CD4-positive, alpha-beta T cell treated with Interleukin-10 for 1 hour (primary cell): Measurements from ENCODE around the gene TBC1D14.

ENCODE experiments used
- DNase-seq: peaks from one replicate; pipeline ENCODE4 v3.0.0-alpha.2; 2020

The TBC1D14 gene

DNA sequence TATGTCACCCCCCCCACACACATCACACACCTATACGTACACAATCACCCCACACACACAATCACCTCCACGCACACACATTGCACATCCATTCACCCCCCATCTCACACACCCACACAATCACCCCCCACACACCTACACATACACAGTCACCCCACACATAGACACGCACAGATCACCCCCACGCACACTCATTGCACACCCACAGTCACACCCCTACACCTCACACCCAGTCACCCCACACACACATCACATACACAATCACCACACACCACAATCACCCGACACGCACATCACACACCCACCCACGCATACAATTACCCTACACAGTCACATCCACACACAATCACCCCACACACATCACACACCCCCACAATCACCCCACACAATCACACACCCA lies 117.7 kb downstream of the TBC1D14 start:
- DNase-seq, result no peak

DNA sequence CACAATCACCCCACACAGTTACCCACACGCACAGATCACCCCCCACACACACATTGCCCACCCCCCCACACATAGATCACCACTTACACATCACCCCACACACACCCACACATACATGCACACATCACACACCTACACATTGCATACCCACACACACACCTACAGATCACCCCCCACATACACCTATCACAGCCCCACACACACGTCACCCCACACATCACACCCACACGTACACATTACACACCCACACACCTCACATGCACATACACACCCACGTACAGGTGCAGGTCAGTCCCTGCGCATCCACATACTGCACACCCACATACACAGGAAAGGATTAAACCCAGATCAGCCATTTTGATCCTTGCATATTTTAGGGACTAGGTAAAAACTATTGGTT lies 118.3 kb downstream of the TBC1D14 start:
- no peak for DNase-seq

DNA sequence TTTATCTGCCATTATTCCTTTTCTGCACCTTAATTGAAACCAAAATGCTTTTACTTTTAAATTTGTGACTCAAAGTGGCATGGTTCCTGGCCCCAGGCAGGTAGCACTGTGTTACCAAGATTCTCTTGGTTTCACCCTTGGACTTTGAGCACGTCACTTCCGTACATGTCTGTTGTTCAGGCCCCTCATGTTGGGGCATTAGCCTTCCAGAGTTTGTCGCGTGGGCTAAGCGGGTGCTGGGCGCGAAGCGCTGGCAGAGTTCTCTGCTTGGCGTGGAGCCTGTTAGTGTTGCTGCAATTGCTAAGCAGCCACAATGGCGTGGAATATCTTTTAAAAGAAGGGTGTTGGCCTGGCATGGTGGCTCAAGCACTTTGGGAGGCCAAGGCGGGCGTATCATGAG lies 119.6 kb downstream of the TBC1D14 start:
- no peak for DNase-seq

DNA sequence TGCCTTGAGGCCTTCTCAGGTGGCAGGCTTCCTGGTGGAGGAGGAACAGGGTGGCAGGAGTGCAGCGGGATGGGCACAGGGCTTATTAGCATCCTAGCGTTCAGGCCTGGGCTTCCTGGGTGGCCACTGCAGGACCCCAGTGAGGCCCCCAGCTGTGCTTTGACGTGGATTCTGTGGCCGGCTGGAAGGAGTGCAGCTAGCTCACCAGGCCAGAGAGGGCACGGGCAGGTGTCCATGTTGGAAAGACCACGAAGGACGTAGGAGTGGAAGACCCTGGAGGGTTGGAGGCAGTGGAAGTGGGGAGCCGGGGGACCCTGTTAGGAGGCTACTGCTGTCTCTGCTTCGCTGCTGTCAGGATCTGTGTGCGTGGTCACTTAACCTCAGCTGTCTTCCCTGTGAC lies 120.3 kb downstream of the TBC1D14 start:
- DNase-seq, result no peak

DNA sequence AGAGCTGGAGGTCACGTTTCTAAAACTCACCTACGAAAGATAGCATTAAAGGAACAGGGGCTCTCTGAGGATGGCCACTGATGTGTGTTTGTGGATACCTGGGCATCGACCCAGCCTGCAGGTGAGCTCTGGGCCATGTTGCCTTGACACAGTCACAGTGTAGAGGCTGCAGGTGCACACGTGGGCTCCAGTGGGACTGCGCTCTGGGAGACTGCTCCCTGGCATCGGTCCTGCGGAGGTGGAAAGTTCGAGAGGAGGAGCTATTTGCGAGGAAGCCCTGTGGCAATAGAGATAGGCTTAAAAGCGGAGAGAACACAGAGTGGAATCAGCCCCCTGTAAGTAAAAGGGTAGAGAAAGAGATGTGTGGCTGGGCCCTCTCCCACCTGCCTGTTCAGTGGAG lies 121.2 kb downstream of the TBC1D14 start:
- DNase-seq, result no peak

DNA sequence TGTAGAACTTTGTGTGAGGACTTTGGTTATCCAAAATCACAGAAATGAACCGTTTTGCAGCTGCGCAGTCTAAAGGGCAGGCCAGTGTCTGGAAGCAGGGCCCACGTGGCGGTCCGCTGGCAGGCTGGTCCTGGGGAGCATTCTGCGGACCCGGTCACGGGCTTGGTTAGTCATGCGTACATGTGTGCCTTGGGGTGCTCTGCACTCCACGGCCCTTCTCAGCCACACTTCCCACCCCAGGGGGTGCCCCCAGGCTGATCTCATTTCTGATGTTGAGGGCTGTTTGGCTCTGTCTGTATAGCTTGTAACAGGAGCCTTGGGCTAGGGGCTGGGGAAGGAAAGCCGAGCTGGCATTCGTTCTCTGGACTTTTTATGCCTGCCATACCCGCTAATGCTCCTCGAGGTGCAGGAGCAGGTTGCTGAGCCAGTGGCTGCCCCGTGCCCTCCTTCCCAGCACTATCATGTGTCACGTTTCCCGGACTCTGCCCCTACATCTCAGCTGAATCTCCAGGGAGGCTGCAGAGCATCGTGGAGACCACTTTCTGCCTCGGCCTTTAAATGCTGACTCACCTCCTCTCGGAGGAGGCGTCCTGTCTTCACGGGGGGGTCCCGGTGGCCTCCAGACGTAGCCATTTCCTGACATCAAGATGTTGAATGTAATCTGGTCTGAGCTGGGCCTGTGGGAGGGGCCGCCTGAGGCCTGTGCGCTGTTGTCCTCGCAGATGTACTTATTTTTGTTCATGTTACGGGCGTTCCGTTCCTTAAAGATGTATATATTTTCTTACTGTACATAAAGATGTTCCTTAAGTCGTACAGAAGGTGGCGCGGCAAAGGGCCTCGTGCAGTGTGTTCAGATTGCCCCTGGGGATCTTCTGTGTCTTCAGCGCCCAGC lies 122.2 kb downstream of the TBC1D14 start:
- DNase-seq, result no peak

DNA sequence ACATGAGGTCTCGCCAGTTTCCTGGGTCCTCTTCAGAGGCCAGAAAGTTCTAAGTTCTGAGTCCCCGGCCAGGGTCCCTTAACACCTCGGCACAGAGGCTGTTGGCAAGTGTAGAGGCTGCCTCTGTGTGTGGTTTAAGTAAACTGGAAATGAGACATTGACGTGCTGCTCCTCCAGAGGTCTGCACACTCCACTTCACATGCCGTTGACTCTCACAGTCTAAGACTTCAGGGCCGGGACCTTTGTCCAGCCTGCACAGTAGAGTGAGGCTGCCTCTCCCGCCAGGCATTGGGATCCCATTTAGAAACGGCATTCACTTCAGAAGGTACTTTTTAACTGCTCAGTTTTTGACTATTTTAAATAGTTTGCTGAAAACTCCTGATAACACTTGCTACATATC lies 123.0 kb downstream of the TBC1D14 start:
- no peak for DNase-seq

DNA sequence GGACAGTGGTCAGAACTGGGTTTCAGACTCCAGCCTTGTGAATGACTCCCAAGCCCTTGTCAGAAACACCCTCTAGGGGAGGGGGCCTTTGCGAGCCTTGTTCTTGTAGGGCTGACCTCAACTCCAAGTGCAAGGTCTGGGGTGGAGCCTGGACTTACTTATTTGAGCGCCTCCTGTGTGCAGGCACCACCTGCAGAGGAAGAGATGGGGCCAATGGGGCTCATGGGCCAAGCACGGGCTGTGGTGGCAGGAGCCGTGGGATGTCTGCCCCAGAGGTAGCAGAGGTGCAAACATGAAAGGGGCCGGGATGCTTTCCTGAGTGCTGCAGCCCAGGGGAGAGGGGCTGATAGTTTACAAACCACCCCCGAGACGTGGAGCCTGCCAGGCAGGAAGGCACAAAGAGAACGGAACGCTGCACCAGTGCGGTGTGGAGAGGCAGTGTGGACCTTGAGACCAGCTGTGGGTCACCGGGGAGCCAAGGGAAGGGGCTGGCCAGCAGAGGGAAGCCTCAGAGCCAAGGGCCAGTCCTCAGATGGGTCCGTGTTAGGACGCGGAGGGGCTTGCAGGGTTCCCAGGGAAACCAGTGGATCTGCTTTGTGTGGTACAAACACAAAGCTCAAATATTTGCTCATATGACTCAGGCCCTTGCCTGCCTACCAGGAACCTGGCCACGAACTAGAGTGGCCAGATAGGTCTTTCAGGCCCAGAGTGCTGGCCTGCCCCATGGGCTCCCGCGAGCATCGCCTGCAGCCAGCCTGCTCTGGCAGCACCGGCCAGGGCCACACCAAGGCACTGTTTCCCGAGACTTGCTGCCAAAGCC lies 124.8 kb downstream of the TBC1D14 start:
- no peak for DNase-seq

DNA sequence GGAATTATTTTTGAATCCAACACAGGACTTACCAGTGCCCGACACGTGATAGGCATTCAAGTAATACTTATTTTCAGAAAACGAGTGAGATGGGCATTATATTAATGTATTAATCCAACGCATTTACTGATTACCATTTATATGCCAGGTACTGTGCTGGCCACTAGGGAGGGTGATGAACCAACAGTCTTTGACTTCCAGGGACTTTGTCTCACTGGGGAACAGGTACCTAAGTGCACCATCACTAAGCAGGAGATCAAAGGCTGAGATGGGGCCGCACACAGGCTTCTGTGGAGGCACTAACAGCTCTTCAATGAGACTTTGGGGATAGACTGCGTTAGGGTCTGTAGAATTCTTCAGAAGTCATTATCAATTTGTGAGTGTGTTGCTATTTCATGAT lies 127.8 kb downstream of the TBC1D14 start:
- peak; percentile 19 for DNase-seq

DNA sequence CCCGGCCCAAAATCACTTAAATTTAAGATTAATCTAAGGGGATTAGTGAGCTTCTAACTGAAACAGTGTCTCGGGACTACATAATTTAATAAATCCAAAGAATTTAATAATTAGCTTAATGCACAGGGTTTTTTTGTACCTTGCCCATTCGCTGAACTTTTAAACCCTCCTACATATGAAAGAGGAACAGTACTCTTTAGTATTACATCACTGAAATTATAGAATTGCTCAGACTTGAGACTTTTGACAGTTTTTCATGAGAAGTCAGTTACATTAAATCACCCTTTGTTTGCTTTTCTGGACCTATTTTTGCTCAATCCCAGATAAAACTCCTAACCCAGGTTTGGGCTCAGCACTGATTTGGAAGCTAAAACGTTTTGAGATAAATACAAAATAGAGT lies 131.1 kb downstream of the TBC1D14 start:
- no peak for DNase-seq

DNA sequence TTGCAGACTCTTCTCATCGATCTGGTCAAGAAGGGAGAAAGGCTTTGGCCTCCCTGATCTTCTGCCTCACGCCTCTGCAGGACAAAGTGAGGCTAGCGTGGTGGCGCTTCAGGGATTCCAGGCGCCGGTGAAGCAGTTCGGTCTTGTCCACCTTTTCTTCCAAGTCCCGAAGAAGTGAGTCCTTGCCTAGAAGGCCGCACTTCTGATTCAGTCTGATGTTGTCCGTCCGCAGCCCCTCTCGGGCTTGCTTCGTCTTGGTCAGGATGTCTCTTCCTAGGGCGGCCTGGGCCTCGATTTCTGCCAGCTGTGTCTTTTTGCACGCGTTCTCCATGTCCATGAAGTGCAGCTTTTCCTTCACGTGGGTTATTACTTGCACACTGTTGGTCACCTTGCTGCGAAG lies 131.6 kb downstream of the TBC1D14 start:
- no peak for DNase-seq

DNA sequence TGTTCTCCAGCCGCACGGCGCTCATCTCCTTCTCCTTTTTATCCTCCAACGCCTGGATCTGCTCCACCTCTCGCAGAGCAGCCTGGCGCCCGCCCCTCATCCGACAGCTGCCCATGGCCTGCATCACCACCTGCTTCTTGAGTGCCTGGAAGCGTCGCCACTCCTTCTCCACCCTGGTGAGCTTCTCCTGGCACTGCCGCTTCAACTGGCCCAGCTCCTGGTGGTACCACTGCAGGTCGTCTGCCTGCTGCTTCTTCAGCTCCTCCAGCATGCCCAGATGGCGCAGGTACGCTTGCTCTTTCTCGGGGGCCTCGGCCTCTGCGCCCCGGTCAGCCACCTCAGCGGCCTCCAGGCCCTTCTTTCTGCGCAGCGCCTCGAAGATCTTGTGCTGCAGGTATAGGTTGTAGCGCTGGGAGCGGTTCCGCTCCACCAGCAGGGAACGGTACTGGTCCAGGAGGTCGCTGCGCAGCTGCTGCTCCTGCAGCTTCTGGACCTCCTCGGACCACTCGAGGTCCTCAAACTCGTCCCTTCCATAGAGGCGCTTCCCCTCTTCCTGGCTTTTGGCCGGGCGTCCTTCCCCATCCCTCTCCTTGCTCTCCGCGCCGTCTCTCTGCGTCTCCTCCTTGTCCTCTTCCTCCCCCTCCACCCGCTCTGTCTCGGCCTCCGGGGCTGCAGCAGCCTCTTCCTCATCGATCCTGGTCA lies 132.3 kb downstream of the TBC1D14 start:
- DNase-seq, result no peak

DNA sequence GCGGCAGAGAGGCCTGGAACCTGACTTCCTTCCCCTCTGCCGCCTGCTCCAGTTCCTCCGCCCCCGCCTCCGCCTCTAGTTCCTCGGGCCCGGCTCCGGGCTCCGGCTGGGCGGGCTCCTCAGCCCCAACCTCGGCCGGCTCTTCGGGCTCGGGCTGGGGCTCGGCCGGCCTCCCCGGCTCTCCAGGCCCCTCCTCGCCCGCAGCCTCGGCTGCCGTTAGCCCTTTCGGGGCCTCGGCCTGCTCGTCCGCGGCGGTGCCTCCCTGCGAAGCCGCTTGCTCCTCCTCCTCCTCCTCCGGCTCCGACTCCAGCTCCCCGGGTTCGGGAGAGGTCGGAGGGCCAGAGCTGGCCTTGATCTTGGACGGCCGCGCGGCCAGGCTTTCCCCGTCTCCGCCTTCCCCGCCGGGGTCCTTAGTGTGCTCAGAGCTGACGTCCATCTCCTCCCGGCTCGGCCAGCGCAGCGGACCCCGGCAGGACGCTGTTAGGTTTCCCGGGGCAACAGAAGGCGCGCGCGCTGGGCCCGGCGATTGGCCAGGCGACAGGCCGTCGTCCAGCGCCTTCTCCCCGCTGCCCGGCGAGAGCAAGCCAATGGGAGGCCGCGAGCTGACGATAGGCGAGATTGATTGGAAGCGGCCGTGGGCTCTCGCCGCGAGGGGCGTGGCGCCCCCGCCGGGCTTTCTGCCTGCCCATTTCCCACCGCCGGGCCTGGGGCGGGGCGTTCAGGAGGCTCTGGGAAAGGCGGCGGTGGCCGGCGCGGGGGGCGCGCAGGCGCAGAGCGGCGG lies 133.1 kb downstream of the TBC1D14 start:
- DNase-seq, result peak; percentile 96

DNA sequence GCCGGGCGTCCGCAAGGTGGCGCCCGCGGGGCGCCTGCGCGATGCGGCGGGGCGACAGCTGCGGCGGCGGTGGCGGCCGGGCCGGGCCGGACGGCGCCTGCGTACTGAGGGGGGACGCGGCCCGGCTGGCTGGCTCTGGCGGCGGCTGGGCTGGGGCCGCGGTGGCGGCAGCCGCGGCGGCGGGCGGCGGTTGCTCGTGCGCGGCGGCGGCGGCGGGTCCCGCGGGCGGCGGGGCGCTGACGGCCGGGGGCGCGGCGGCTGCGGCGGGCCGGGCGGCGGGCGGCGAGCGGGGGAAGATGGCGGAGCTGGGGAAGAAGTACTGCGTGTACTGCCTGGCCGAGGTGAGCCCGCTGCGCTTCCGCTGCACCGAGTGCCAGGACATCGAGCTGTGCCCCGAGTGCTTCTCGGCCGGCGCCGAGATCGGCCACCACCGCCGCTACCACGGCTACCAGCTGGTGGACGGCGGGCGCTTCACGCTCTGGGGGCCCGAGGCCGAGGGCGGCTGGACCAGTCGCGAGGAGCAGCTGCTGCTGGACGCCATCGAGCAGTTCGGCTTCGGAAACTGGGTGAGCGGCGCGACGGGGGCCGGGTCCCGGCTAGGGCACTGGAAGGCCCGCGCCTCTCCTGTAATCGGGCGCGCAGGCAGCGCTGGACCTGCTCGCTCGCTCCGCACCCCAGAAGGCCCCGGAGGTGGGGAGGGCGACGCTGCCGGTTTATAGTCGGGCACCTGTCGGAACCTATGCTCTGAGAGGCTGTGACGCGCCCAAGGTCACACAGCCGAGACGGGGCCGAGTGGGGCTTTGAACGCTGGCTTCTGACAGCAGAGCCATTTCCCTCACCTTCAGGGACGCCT lies 133.9 kb downstream of the TBC1D14 start, which contains the start of gene TADA2B:
TADA2B (plus strand) TSS at position 89 of the 853 bp plus-strand sequence; CDS start at position 297, 208 bp downstream.
- no peak for DNase-seq

DNA sequence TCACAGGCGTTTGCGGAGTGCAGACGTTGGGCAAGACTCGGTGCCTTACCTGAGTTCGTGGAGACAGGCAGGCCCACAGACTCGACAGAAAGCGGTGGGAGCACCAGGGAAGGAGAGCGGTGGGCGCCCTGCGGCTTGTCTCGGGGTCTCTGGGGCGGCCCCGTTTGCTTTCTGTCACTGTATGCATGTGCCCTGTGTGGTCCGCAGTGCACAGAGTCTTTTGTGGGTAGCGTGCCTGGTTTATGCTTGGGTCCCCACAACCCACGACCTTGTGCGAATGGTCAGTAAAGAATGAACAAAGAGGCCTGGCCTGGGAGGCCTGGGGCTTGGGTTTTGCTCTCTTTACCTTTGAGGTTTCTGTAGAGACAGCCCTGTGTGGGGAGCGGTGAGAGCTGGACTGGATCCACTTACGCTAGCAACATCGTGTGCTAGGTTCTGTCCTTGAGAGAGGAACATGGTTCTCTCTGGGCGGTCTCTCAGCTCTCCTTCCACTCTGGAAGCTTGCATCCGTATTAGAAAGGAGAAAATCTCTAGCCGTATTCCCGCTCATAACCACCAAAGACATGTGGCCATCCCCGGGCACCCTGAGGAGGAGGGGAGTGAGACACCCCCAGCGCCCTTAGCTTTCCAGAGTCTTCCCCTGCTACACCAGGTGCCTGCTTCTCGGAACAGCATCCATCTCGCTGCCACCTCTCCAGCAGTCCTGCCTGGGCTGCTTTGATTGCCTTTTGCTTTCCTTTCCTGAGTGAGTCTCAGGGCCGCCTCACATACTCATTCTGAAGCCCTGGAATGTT lies 134.7 kb downstream of the TBC1D14 start:
- no peak for DNase-seq

DNA sequence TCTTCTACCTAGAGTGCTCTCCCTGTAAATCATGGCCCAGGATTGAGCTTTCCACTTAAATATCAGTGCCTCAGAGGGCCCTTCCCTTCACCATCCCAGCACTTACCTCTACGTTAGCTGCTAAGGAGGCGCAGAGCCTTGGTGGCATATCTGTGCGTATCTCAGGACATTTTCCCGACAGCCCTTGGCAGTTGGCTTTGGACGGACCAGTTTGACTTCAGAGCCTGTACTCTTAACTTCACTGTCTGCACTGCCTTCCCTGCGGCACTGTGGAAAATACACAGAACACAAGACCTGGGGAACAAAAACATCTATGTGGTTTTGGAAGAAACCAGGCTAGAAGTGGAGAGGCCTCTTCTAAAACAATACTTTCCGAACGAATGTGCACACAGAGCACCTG lies 135.9 kb downstream of the TBC1D14 start:
- DNase-seq, result no peak

DNA sequence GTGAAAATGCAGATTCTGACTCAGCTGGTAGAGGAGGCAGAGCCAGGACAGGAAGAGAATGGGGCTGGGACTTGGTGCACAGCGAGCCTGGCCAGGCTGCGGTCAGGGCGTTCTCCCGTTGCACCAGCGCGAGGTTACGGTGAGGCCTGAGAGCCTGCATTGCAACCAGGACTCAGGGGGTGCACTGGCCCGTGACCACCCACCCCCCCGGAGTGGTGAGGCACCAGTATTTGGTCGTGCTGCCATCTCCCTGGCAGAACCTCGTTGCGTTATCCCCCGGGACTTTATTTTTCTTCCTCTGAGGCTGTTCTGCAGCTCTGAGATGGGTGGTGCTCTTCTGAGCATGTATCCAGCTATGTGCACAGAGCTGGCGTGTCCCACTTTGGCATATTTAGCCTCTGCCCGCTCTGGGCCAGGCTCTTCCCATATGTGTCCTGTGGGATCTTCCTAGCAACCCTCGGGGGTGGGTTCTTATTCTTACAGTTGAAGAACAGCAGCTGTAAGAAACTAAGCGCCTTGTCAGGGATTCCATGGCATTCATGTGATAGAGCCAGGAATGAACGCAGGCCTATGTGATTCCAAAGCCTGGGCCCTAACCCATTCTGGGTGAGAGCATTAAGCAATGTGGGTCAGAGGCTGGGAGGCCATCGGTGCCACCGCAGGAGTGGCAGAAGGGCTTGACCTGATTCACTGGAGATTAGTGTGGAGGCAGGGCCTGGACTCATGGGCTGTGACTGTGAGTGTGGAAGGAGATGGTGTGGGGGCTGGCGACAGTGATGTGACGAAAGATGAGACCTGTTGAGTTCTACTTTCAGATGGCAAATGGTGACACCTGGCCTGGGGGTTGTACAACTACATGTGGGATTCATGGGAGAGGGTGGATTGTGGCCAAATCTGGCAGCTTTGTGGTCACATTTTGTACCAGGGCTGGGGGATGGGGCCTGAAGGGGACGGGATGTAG lies 136.6 kb downstream of the TBC1D14 start:
- DNase-seq, result no peak

DNA sequence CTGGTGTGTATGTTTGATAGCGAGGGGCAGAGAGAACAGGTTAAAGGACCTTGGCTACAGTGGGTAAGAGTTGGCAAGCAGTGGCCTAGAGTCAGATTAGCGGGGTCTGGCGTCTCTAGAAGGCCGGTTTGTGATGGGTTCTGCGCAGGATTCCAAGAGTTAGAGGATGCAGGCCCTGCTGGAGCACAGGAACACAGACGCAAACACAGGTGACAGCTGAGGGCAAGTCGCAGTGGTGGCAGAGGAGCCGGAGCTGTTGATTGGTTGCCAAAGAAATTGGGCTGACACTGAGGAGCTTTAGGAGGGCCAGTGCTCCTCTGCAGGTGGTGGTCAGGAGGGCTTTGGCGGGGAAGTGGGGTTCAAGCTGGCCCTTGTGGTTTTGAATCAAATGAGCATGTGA lies 137.3 kb downstream of the TBC1D14 start:
- no peak for DNase-seq

DNA sequence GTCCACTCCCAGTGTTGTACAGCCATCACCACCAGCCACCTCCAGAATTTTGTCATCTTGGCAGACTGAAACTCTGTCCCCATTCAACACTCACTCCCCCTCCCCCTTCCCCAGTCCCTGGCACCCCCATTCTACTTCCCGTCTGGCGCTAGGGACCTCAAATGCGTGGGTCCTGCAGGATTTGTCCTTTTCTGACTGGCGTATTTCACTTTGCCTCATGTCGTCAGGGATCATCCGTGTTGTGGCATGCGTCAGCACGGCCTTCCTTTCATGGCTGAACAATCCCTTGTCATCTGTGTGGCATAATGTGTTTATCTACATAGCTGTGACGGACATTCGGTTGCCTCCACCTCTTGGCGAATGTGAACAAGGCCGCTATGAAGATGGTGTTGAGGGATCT lies 139.0 kb downstream of the TBC1D14 start:
- DNase-seq, result no peak
